Astrocyte (in vitro differentiated cells and primary cell): ENCODE measurements around the gene CTSD. TPM values are rescaled to one million over a fixed set of nuclear protein-coding genes. Genes with fewer than 3 reads are reported as not detected.
"Not testable (repeated sequence)": the region's sequence is repeated elsewhere in the genome, so short reads cannot be mapped to it uniquely, and the experiment has no call there.

ENCODE experiments used
- DNase-seq: peaks from one replicate; pipeline ENCODE4 v3.0.0-alpha.2; 2010; ENCODE audit warnings: low read depth
- FAIRE-seq: peaks from 2 replicates; lab custom pipeline; 2011; peaks lifted over from hg19 to GRCh38; lab: Jason Lieb, UNC
- H2AFZ ChIP-seq: 2 replicates; pipeline ENCODE4 v1.6.0; 2012; ENCODE audit warnings: low read depth, low read length, inconsistent platforms
- H3K27ac ChIP-seq: 2 replicates; pipeline ENCODE4 v1.5.1; 2011; ENCODE audit warnings: low read depth, low read length, inconsistent platforms
- H3K27me3 ChIP-seq: 2 replicates; pipeline ENCODE4 v1.6.0; 2011; ENCODE audit warnings: low read length, inconsistent platforms; ENCODE audit not compliant: insufficient read depth
- H3K36me3 ChIP-seq: 2 replicates; pipeline ENCODE4 v1.5.1; 2011; ENCODE audit warnings: low read length, inconsistent platforms; ENCODE audit not compliant: insufficient read depth
- H3K4me1 ChIP-seq: 2 replicates; pipeline ENCODE4 v1.5.1; 2011; ENCODE audit warnings: low read length, inconsistent platforms; ENCODE audit not compliant: insufficient read depth
- H3K4me2 ChIP-seq: 2 replicates; pipeline ENCODE4 v1.6.0; 2012; ENCODE audit warnings: low read length, inconsistent platforms
- H3K4me3 ChIP-seq: 2 replicates; pipeline ENCODE4 v1.5.1; 2011; ENCODE audit warnings: low read depth, mild to moderate bottlenecking, low read length, inconsistent platforms; ENCODE audit not compliant: insufficient read depth
- H3K79me2 ChIP-seq: 2 replicates; pipeline ENCODE4 v1.6.0; 2012; ENCODE audit warnings: mild to moderate bottlenecking, low read length, inconsistent platforms; ENCODE audit not compliant: insufficient read depth
- H3K9ac ChIP-seq: 2 replicates; pipeline ENCODE4 v1.6.0; 2012; ENCODE audit warnings: mild to moderate bottlenecking, low read length, inconsistent platforms
- H3K9me3 ChIP-seq: 2 replicates; pipeline ENCODE4 v1.5.1; 2012; ENCODE audit warnings: low read depth, mild to moderate bottlenecking, low read length, inconsistent platforms; ENCODE audit not compliant: insufficient read depth
- H4K20me1 ChIP-seq: 2 replicates; pipeline ENCODE4 v1.6.0; 2012; ENCODE audit warnings: low read length, inconsistent platforms; ENCODE audit not compliant: insufficient read depth
- H3K27ac Mint-ChIP-seq: one replicate; pipeline ENCODE4 v1.8.0; 2021; ENCODE audit warnings: mild to moderate bottlenecking, mixed read lengths; ENCODE audit not compliant: unreplicated experiment
- H3K27me3 Mint-ChIP-seq: one replicate; pipeline ENCODE4 v1.8.0; 2021; ENCODE audit warnings: low read depth, mixed read lengths; ENCODE audit not compliant: unreplicated experiment
- H3K36me3 Mint-ChIP-seq: one replicate; pipeline ENCODE4 v1.8.0; 2021; ENCODE audit warnings: low read depth, mixed read lengths; ENCODE audit not compliant: unreplicated experiment
- H3K4me1 Mint-ChIP-seq: one replicate; pipeline ENCODE4 v1.8.0; 2021; ENCODE audit warnings: low read depth, mixed read lengths; ENCODE audit not compliant: unreplicated experiment
- H3K4me3 Mint-ChIP-seq: one replicate; pipeline ENCODE4 v1.8.0; 2021; ENCODE audit warnings: mild to moderate bottlenecking, moderate library complexity, mixed read lengths; ENCODE audit not compliant: unreplicated experiment
- H3K9me3 Mint-ChIP-seq: one replicate; pipeline ENCODE4 v1.8.0; 2021; ENCODE audit warnings: mild to moderate bottlenecking, mixed read lengths; ENCODE audit not compliant: unreplicated experiment
- CTCF ChIP-seq: IDR thresholded peaks from 2 replicates; pipeline ENCODE4 v1.5.1; 2011; ENCODE audit warnings: low read depth, mild to moderate bottlenecking, inconsistent platforms, low read length, moderate library complexity; ENCODE audit not compliant: insufficient read depth
- EZH2 ChIP-seq: IDR thresholded peaks from 2 replicates; pipeline ENCODE4 v1.6.1; 2012; ENCODE audit warnings: mild to moderate bottlenecking, low read length, inconsistent platforms; ENCODE audit not compliant: insufficient read depth
- total RNA-seq: library from RNA; stranded (reverse); gene quantifications from 2 replicates; pipeline ENCODE4 v1.2.1, GENCODE V29; 2021

Gene CTSD
- total RNA-seq, 1 donor from 2014 or later, result 290 TPM

GRCh38 chr11:1770528-1770927 lies 6.8 kb upstream of the CTSD start:
- H3K9me3 Mint-ChIP-seq, result peaks cover 3% of the 10 kb centered on the region
- peaks cover 35% of the 10 kb centered on the region for H3K4me1 Mint-ChIP-seq

DNA sequence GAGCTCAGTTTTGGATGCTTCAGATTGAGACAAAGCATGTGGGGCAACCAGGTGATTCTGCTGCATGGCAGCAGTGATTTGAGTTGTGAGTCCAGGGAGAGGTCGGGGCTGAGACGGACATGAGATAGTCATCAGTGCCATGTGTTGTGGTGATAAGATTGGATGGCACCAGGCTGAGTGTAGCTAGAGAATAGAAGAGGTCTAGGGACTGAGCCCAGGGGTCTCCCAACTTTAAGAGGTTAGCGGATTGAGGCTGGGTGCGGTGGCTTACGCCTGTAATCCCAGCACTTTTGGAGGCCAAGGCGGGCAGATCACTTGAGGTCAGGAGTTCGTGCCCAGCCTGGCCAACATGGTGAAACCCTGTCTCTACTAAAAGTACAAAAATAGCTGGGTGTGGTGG lies 6.3 kb upstream of the CTSD start:
- Histone ChIP-seq H3K79me2 (no peaks in the 10 kb centered on the region), H3K4me3 (no peak overlapping the region), H4K20me1 (no peaks in the 10 kb centered on the region), H3K9ac (no peak overlapping the region), H3K9me3 (no peaks in the 10 kb centered on the region), H3K36me3 (no peaks in the 10 kb centered on the region), H3K27me3 (no peaks in the 10 kb centered on the region), H3K4me1 (peaks cover 18% of the 10 kb centered on the region), H2AFZ (no peak overlapping the region), H3K4me2 (no peak overlapping the region), H3K27ac (no peak overlapping the region)
- Mint-ChIP-seq H3K4me3 (no peak overlapping the region), H3K27ac (no peak overlapping the region), H3K27me3 (peaks cover 9% of the 10 kb centered on the region), H3K4me1 (peaks cover 35% of the 10 kb centered on the region), H3K36me3 (no peaks in the 10 kb centered on the region), H3K9me3 (peaks cover 3% of the 10 kb centered on the region)
- DNase-seq (no peak), FAIRE-seq (no peak)
- TF ChIP-seq CTCF (no peak), EZH2 (no peak)

More at GRCh38 chr11:1770528-1770927, 6.8 kb upstream of the CTSD start:
- no peak for DNase-seq
- H3K27ac ChIP-seq, result no peak overlapping the region
- no peak overlapping the region for H3K4me3 ChIP-seq
- Mint-ChIP-seq H3K27me3 (peaks cover 9% of the 10 kb centered on the region), H3K4me3 (no peak overlapping the region), H3K36me3 (no peaks in the 10 kb centered on the region), H3K27ac (no peak overlapping the region)
- H4K20me1 ChIP-seq, result no peaks in the 10 kb centered on the region
- H3K27me3 ChIP-seq, result no peaks in the 10 kb centered on the region
- H3K4me1 ChIP-seq, result peaks cover 18% of the 10 kb centered on the region
- no peak for TF ChIP-seq CTCF
- no peak for TF ChIP-seq EZH2
- no peak overlapping the region for H3K9ac ChIP-seq
- H3K4me2 ChIP-seq, result no peak overlapping the region
- FAIRE-seq, result peak; percentile 66
- H3K36me3 ChIP-seq, result no peaks in the 10 kb centered on the region
- no peaks in the 10 kb centered on the region for H3K79me2 ChIP-seq
- H3K9me3 ChIP-seq, result no peaks in the 10 kb centered on the region
- H2AFZ ChIP-seq, result no peak overlapping the region

DNA sequence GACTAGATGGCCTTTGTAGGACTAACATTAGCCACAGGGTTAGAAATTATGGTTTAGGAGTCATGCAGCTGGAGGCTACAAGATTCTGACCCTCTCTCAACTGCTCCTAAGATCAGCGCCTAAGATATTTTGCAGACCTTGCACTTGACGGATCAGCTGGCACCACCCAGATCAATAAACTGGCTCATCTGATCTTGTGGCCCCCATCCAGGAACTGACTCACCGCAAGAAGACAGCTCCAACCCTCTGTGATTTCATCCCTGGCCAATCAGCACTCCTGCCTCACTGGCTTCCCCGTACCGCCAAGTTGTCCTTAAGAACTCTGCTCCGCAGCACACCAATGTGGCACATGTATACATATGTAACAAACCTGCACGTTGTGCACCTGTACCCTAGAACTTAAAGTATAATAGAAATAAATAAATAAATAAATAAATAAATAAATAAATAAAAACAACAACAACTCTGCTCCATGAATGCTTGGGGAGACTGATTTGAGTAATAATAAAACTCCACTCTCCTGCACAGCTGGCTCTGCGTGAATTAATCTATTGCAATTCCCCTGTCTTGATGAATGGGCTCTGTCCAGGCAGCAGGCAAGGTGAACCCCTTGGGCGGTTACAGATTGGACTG lies 5.7 kb upstream of the CTSD start:
- DNase-seq, result peak; percentile 39

More for the DNA sequence above, 5.7 kb upstream of the CTSD start:
- not testable (repeated sequence) for H3K9me3 Mint-ChIP-seq, H2AFZ ChIP-seq, H3K27me3 ChIP-seq, FAIRE-seq, H3K9ac ChIP-seq, H3K79me2 ChIP-seq, H4K20me1 ChIP-seq, H3K4me2 ChIP-seq, H3K36me3 ChIP-seq, H3K4me3 ChIP-seq, H3K27ac ChIP-seq, H3K27me3 Mint-ChIP-seq, H3K36me3 Mint-ChIP-seq, H3K9me3 ChIP-seq
- H3K4me3 Mint-ChIP-seq, result peak overlapping the region; percentile 23
- H3K4me1 ChIP-seq, result peaks cover 19% of the 10 kb centered on the region
- peak overlapping the region; percentile 34 for H3K27ac Mint-ChIP-seq
- peaks cover 35% of the 10 kb centered on the region for H3K4me1 Mint-ChIP-seq
